Measurements from ENCODE around the gene RNF212. TPM values are rescaled to one million over a fixed set of nuclear protein-coding genes. Genes with fewer than 3 reads are reported as not detected.

The RNF212 gene
- total and polyA plus RNA-seq, 2 experiments from 2014 or later: 17.0 to 20.6 TPM

DNA sequence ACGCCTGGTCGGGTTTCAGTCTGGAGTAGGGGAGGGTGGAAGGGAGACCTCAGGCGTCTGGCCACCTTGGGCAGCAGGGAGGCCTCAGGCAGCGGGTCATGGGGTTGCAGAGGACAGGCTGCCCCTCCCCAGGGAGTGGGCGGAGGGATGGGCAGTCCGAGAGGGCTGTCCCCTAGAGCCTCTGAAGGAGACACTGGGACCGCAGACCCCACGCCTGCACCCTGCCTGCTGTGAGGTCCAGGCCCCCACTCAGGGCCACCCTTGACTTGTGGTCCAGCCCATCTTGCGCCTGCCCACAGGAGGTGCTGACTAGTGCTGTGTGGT lies 85.5 kb downstream of the RNF212 start:
- Mint-ChIP-seq H3K27ac (no peak overlapping the region), H3K36me3 (ENCODE audit: low read depth) (peaks cover 13% of the 10 kb centered on the region), H3K9me3 (no peaks in the 10 kb centered on the region; the same call in 2 of the 3 replicates), H3K4me3 (no peak overlapping the region), H3K4me1 (peaks cover 4% of the 10 kb centered on the region; the same call in 1 of the 3 replicates), H3K27me3 (ENCODE audit: insufficient read depth, low read depth, poor library complexity) (peaks cover 8% of the 10 kb centered on the region)
- ATAC-seq (no peak), DNase-seq (ENCODE audit: low spot score) (no peak)
- no peaks in the 10 kb centered on the region; the same call in 1 of the 2 replicates for H4K20me1 ChIP-seq (replicated peaks; ENCODE audit: insufficient read depth)
- no peak overlapping the region for H2AFZ ChIP-seq
- H3K27me3 ChIP-seq (ENCODE audit: insufficient read depth): no peaks in the 10 kb centered on the region
- H3K36me3 ChIP-seq (ENCODE audit: insufficient read depth): no peaks in the 10 kb centered on the region; the same call in 1 of the 2 replicates
- no peaks in the 10 kb centered on the region for H3K79me2 ChIP-seq (replicated peaks; ENCODE audit: insufficient read depth)
- no peaks in the 10 kb centered on the region for H3K4me1 ChIP-seq (ENCODE audit: insufficient read depth)
- no peak overlapping the region for H3K4me2 ChIP-seq
- H3K9me2 ChIP-seq (ENCODE audit: insufficient read depth): no peaks in the 10 kb centered on the region
- H3K4me3 ChIP-seq: no peak overlapping the region
- TF ChIP-seq ZNF331 (CRISPR knock-in tag; IDR thresholded peaks at IDR 0.05; ENCODE audit: low read depth) (no peak), CREB1 (CRISPR knock-in tag; IDR thresholded peaks at IDR 0.05; ENCODE audit: low read depth) (no peak)
- H3F3A ChIP-seq (replicated peaks; ENCODE audit: low read depth): no peaks in the 10 kb centered on the region
- H3K27ac ChIP-seq (ENCODE audit: low read depth): no peak overlapping the region

DNA sequence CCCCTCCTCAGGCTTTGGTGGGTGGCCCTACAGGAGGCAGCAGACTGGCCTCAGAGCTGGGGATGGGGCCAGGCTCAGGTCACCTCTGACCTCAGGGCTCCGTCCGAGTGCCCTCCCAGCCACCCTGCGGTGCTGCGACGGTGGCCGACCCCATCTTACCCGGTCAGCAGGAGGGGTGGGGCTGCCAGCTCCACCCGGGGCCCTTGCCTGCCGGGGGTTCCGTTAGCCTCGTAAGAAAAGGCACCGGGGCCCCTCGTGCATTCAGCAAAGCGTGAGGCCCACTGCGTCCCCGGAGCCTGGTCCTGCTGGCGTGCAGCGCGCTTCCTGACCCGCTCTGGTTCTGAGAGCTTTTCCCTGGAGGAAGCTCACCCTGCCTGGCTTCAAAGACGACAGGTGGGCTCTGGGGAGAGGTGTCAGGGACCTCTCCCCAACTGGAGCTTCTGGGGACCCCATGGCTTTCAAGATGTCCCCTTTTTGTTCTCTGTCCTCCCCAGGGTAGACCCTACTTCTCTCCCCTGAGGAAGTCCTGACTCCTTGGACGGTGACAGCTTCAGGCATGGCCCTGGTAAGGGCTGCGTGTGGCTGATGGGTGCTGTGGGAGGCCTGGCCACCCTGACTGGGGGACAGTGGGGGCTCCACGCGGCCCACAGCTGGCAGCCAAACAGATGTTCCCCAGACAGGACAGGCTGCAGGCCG lies 86.0 kb downstream of the RNF212 start:
- H3K79me2 ChIP-seq (replicated peaks; ENCODE audit: insufficient read depth): no peaks in the 10 kb centered on the region
- DNase-seq (ENCODE audit: low spot score) (no peak), ATAC-seq (no peak)
- H3K4me2 ChIP-seq: no peak overlapping the region
- H3K36me3 Mint-ChIP-seq (ENCODE audit: low read depth): peaks cover 13% of the 10 kb centered on the region
- no peaks in the 10 kb centered on the region for H3K9me2 ChIP-seq (ENCODE audit: insufficient read depth)
- no peaks in the 10 kb centered on the region for H3K4me1 ChIP-seq (ENCODE audit: insufficient read depth)
- H3K4me3 Mint-ChIP-seq: no peak overlapping the region
- no peaks in the 10 kb centered on the region for H3K27me3 ChIP-seq (ENCODE audit: insufficient read depth)
- peaks cover 4% of the 10 kb centered on the region; the same call in 1 of the 3 replicates for H3K4me1 Mint-ChIP-seq
- no peaks in the 10 kb centered on the region; the same call in 1 of the 2 replicates for H3K36me3 ChIP-seq (ENCODE audit: insufficient read depth)
- H3K27me3 Mint-ChIP-seq (ENCODE audit: insufficient read depth, low read depth, poor library complexity): peaks cover 8% of the 10 kb centered on the region
- H3K9me3 Mint-ChIP-seq: no peaks in the 10 kb centered on the region; the same call in 2 of the 3 replicates
- H3K27ac ChIP-seq (ENCODE audit: low read depth): no peak overlapping the region
- H2AFZ ChIP-seq: no peak overlapping the region
- no peaks in the 10 kb centered on the region for H3F3A ChIP-seq (replicated peaks; ENCODE audit: low read depth)
- H3K4me3 ChIP-seq: no peak overlapping the region
- no peaks in the 10 kb centered on the region; the same call in 1 of the 2 replicates for H4K20me1 ChIP-seq (replicated peaks; ENCODE audit: insufficient read depth)
- no peak overlapping the region for H3K27ac Mint-ChIP-seq
- TF ChIP-seq EZH2 (IDR thresholded peaks at IDR 0.05; ENCODE audit: low read depth, unreplicated experiment): no peak
- no peak for TF ChIP-seq ZNF114 (CRISPR knock-in tag; IDR thresholded peaks at IDR 0.05)
- TF ChIP-seq, protein P1, sequence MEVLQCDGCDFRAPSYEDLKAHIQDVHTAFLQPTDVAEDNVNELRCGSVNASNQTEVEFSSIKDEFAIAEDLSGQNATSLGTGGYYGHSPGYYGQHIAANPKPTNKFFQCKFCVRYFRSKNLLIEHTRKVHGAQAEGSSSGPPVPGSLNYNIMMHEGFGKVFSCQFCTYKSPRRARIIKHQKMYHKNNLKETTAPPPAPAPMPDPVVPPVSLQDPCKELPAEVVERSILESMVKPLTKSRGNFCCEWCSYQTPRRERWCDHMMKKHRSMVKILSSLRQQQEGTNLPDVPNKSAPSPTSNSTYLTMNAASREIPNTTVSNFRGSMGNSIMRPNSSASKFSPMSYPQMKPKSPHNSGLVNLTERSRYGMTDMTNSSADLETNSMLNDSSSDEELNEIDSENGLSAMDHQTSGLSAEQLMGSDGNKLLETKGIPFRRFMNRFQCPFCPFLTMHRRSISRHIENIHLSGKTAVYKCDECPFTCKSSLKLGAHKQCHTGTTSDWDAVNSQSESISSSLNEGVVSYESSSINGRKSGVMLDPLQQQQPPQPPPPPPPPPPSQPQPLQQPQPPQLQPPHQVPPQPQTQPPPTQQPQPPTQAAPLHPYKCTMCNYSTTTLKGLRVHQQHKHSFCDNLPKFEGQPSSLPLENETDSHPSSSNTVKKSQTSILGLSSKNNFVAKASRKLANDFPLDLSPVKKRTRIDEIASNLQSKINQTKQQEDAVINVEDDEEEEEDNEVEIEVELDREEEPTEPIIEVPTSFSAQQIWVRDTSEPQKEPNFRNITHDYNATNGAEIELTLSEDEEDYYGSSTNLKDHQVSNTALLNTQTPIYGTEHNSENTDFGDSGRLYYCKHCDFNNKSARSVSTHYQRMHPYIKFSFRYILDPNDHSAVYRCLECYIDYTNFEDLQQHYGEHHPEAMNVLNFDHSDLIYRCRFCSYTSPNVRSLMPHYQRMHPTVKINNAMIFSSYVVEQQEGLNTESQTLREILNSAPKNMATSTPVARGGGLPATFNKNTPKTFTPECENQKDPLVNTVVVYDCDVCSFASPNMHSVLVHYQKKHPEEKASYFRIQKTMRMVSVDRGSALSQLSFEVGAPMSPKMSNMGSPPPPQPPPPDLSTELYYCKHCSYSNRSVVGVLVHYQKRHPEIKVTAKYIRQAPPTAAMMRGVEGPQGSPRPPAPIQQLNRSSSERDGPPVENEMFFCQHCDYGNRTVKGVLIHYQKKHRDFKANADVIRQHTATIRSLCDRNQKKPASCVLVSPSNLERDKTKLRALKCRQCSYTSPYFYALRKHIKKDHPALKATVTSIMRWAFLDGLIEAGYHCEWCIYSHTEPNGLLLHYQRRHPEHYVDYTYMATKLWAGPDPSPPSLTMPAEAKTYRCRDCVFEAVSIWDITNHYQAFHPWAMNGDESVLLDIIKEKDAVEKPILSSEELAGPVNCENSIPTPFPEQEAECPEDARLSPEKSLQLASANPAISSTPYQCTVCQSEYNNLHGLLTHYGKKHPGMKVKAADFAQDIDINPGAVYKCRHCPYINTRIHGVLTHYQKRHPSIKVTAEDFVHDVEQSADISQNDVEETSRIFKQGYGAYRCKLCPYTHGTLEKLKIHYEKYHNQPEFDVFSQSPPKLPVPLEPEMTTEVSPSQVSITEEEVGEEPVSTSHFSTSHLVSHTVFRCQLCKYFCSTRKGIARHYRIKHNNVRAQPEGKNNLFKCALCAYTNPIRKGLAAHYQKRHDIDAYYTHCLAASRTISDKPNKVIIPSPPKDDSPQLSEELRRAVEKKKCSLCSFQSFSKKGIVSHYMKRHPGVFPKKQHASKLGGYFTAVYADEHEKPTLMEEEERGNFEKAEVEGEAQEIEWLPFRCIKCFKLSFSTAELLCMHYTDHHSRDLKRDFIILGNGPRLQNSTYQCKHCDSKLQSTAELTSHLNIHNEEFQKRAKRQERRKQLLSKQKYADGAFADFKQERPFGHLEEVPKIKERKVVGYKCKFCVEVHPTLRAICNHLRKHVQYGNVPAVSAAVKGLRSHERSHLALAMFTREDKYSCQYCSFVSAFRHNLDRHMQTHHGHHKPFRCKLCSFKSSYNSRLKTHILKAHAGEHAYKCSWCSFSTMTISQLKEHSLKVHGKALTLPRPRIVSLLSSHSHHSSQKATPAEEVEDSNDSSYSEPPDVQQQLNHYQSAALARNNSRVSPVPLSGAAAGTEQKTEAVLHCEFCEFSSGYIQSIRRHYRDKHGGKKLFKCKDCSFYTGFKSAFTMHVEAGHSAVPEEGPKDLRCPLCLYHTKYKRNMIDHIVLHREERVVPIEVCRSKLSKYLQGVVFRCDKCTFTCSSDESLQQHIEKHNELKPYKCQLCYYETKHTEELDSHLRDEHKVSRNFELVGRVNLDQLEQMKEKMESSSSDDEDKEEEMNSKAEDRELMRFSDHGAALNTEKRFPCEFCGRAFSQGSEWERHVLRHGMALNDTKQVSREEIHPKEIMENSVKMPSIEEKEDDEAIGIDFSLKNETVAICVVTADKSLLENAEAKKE (CRISPR knock-in tag; IDR thresholded peaks at IDR 0.05): no peak
- no peak for TF ChIP-seq NANOG (IDR thresholded peaks at IDR 0.05; ENCODE audit: borderline replicate concordance)
- no peak for TF ChIP-seq EZH2phosphoT487 (IDR thresholded peaks at IDR 0.05; ENCODE audit: unreplicated experiment)
- TF ChIP-seq, protein P2, sequence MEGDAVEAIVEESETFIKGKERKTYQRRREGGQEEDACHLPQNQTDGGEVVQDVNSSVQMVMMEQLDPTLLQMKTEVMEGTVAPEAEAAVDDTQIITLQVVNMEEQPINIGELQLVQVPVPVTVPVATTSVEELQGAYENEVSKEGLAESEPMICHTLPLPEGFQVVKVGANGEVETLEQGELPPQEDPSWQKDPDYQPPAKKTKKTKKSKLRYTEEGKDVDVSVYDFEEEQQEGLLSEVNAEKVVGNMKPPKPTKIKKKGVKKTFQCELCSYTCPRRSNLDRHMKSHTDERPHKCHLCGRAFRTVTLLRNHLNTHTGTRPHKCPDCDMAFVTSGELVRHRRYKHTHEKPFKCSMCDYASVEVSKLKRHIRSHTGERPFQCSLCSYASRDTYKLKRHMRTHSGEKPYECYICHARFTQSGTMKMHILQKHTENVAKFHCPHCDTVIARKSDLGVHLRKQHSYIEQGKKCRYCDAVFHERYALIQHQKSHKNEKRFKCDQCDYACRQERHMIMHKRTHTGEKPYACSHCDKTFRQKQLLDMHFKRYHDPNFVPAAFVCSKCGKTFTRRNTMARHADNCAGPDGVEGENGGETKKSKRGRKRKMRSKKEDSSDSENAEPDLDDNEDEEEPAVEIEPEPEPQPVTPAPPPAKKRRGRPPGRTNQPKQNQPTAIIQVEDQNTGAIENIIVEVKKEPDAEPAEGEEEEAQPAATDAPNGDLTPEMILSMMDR (conservative IDR thresholded peaks at IDR 0.05; ENCODE audit: low read depth in 2 of 2): no peak
- TF ChIP-seq STAT1 (IDR thresholded peaks at IDR 0.05; ENCODE audit: unreplicated experiment): no peak
- TF ChIP-seq, protein P3, sequence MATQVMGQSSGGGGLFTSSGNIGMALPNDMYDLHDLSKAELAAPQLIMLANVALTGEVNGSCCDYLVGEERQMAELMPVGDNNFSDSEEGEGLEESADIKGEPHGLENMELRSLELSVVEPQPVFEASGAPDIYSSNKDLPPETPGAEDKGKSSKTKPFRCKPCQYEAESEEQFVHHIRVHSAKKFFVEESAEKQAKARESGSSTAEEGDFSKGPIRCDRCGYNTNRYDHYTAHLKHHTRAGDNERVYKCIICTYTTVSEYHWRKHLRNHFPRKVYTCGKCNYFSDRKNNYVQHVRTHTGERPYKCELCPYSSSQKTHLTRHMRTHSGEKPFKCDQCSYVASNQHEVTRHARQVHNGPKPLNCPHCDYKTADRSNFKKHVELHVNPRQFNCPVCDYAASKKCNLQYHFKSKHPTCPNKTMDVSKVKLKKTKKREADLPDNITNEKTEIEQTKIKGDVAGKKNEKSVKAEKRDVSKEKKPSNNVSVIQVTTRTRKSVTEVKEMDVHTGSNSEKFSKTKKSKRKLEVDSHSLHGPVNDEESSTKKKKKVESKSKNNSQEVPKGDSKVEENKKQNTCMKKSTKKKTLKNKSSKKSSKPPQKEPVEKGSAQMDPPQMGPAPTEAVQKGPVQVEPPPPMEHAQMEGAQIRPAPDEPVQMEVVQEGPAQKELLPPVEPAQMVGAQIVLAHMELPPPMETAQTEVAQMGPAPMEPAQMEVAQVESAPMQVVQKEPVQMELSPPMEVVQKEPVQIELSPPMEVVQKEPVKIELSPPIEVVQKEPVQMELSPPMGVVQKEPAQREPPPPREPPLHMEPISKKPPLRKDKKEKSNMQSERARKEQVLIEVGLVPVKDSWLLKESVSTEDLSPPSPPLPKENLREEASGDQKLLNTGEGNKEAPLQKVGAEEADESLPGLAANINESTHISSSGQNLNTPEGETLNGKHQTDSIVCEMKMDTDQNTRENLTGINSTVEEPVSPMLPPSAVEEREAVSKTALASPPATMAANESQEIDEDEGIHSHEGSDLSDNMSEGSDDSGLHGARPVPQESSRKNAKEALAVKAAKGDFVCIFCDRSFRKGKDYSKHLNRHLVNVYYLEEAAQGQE (IDR thresholded peaks at IDR 0.05; ENCODE audit: unreplicated experiment): no peak

All from GM23338 (cell line).